Measurements from ENCODE around the gene IL10RA.
"Not testable (repeated sequence)": the region's sequence is repeated elsewhere in the genome, so short reads cannot be mapped to it uniquely, and the experiment has no call there.

Gene IL10RA

DNA sequence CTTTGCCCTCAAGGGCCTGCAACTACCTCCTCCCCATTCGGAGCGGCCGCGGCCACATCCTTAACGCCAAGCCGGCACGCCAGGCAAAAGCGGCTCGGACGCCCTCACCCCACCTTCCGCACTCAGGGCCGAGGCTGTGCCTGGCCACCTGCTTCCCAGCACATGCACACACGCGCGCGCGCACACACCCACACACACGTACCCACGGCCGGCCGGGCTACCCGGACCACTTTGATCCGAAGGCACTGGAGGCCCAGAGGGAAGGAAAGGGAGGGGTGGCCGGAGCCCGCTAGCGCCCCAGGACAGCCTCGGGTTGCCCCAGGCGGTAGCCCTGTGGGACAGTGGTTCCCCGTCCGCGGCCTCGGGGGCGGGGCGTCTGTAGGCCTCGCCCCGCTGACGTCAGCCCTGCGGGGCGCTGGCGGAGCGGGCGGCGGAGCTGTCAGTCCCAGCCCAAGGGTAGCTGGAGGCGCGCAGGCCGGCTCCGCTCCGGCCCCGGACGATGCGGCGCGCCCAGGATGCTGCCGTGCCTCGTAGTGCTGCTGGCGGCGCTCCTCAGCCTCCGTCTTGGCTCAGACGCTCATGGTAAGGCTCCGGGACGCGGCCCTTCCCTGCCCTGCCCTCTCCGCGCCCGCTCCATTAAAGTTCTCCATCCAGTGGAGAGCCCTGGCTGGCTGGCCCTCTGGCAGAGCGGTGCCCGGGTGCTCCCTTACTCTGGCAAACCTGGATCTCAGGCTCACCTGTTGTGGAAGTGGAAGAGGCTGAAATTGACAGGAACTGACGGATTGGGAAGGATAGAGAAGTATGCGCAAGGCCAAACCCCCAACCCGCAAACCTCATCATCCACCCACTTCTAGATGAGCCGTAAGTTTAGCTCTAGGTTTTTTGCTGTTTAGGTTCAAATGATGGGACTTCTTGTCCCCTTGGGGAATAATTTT lies at the start of gene IL10RA:
Gene IL10RA, plus strand, starts transcription at position 442 of the 935 bp plus-strand sequence. Its CDS starts 74 bp downstream, at position 516.
- DNase-seq, result peak; percentile 92

DNA sequence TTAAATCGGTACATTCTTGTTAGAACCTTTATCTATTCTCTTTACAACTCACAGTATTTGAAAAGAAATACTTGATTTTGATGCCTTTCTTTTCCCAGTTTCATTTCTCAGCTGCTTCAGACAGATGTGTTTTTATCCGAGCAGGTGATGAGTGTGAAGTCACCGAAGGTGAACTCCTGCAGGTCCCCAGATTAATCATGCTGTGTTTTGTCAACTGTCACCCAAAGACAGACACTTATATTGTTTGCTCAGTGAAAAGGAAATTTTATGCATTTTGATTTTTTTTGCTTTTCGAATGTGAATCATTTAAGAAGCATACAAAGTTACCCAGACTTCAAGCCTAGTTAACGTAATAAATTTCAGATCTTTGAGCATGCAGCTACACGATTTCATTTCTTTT lies 49.2 kb upstream of the IL10RA start:
- DNase-seq, result no peak

DNA sequence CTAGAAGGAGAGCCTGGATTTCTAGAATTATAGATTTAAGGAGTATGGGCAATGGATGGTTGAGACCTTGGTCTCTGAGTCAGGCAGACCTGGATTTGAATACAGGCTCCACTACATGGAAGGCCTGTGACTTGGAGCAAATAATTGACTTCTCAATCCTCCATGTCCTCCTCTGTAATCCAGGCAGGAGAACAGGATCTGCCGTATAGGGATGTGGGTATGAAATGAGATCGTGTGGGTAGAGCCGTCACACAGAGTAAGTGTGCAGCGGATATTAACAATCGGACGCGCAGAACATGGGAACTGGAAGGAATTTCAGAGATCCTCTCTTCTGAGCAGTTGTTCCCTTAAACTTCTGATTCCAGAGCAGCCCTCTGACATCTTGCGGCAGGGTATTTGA lies 45.5 kb upstream of the IL10RA start:
- no peak for DNase-seq

DNA sequence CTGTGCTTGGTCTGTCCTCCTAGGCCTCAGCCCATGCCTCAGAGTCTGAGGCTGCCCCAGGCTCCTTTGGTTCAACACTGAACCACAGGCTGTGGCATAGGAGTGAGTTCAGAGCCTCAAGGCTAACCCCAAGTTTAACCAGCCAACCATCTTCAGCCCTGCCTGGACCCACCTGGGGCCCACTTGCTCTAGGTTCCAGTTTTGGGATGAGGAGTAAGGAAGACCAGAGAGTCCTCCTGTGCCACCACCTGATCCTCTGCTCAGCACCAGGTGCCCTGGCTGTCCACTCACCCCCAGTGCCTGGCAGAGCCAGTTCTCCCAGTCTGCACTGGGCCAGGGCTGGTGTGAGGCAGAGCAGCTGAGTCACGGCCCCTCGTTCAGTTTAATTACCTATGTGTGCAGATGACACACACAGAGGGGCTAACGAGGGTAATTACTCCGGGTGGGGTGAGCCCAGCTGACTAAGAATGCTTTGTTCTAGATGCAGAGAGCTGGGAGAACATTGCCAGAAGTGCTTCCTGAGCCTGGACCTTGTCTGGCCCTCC lies 45.0 kb upstream of the IL10RA start:
- no peak for DNase-seq

DNA sequence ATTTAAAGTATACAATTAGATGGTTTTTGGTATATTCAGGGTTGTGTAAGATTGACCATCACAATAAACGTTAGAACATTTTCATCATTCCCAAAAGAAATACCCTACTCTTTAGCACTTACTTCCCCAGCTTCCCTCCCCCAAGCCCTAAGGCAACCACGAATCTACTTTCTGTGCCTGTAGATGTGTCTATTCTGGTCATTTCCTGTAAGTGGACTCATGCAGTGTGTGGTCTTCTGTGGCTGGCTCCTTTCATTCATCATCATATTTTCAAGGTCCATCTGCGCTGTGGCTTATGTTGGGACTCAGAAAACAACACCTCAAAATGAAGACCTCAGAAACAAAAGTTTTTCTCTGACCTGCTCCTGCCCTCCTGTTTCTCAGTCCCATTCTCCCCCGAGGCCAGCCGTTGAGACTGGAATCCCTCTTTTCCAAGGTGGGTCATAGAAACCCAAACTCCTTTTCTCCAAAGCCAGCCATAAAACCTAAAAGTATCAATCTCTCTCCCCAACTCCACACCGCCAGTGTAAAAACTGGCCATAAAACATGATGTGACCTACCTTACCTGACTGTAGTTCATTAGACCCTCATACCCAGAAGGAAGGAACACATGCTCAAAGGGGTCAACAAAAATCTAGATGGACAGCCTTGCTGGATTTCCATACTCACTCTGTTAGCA lies 44.1 kb upstream of the IL10RA start:
- no peak for DNase-seq

DNA sequence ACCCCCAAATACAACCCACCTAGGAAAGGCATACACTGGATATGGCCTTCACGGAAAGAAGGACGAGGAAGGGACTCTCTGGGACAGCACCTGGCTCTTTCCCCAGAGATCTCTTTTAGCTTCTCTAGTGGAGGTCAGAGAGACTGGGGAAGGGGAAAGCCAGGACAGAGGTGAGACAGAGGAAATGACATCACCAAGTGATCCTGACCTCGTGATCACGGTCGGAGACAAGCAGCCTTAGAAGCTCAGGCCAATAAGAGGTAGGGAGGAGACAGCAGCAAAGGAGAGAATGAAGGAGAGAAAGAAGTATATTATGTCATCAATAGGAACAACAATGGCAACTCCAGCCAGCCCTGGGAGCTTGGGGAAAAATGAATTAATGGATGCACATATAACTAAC lies 41.6 kb upstream of the IL10RA start:
- no peak for DNase-seq

DNA sequence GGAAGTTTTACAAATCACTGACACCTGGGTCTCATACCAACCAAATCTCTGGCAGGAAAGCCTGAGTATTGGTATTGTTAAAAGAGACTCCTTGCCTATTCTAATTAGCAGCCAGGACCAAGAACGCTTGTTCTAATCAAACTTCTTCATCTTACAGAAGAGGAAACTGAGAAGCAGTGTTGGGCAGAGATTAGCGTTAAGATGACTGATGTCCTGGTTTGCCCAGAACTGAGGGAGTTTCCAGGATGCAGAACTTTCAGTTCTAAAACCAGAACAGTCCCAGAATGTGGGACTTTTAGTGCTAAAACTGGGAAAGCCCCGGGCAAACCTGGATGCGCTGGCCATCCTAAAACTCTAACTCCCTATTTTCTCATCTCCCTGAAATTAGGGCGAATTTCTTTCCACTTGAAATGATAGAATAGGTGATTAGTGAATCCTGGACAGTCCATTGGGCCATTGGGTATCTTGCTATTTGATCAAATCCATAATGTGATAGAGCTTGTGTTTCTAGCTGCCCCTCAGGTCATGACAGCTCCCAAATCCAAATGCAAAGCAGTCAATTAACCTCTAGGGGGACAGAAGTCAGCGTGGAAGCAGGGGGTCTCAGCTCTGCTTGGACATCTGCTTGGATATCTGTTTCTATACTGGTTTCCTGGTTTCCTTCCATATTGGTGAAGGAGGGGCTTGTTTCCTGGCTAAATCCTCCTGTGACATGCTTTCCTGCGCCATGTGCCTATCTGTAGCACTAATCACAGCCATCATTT lies 41.0 kb upstream of the IL10RA start:
- no peak for DNase-seq

DNA sequence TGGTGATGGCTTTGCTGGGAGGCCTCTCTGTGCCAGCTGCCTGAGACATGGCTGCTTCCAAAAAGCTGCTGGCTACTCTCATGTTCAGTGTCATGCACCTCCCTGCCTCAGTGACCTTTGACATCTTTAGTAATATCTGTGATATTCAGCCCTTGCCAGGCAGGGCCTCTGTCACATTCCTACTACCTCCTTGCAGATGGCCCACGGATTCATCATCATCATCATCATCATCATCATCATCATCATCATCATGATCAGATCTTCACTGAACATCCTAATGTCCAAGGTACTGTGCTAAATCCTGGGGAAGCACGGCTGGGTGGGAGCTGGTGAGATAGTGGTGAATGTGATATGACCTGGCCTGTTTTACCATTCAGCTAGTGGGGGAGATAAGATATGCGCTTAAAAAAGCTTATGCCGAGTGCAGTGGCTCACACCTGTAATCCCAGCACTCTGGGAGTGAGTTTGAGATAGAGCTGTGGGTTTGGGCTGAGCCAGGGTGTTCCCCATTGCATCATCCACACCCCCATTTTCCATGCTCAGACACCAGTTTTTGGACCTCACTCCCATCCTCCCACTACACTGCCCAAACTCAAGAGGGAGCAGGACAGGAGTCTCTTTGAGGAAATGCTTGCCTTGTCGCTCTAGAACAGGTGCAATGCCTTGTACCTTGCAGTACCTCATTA lies 39.9 kb upstream of the IL10RA start:
- no peak for DNase-seq

DNA sequence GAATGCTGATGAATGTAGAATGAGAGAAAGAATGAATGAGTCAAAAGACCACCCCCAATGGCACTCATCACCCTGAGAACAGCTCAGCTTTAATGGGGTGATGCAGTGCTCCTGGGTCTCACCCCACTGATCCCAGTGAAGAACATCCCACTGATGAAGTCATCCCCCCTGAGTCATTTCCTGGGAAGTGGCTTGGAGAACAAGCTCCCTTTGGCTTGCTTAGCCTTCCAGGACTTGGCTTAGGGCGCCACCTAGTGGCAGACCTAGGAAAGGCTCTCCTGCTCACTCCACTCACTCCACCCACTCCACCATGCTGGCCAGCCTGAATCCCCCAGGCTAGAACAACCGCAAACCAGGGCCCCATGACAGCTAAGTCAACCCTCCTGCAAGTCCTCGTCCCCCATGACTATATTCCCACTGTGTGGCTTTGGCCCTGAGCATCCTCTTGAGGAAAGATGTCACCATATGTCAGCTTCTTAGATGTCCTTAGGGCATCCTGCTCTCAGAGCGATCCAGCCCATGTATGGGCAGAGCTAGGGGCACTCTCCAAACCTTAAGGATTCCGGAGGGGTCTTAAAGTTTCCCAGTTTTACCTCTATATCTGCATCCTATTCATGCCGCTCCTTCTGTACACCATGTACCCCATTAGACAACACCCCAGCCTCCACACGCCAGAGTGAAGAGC lies 39.2 kb upstream of the IL10RA start:
- DNase-seq, result peak; percentile 96

DNA sequence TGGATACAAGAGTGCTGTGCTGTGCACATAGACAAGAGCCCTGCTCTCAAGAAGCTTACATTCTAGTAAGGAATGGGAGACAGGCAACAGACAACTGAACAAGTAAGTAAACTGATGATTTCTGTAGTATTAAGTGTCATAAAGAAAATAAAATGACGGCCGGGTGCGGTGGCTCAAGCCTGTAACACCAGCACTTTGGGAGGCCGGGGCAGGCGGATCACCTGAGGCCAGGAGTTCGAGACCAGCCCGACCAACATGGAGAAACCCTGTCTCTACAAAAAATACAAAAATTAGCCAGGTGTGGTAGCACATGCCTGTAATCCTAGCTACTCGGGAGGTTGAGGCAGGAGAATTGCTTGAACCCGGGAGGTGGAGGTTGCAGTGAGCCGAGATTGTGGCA lies 38.4 kb upstream of the IL10RA start:
- not testable (repeated sequence) for DNase-seq

DNA sequence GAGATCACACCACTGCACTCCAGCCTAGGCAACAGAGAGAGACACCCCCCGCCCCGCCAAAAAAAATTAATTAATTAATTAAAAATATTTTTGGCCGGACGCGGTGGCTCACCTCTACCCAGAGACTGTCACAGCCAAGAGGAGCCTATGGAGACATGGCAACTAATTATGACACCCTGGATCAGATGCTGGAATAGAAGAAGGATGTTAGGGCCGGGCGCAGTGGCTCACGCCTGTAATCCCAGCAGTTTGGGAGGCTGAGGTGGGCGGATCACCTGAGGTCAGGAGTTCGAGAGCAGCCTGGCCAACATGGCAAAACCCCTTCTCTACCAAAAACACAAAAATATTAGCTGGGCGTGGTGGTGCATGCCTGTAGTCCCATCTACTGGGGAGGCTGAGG lies 37.7 kb upstream of the IL10RA start:
- DNase-seq, result not testable (repeated sequence)

DNA sequence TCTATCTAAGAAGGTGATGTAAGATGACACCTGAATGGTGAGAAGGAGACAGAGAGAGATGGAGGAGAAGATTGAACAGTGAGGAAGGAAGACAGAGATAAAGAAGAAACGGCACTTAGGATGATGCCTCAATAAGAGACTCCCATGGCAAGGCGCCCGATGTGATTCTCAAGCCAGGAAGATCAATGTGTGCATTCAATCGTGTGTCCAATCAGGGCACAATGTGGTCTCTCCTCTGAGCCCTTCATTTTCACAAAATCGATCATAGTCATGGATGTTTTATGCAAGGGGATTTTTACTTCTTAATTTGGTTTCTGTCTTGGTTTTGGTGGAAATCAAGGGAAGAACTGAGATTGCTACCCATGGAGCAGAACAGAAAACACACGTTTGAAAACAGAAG lies 37.1 kb upstream of the IL10RA start:
- peak; percentile 58 for DNase-seq

DNA sequence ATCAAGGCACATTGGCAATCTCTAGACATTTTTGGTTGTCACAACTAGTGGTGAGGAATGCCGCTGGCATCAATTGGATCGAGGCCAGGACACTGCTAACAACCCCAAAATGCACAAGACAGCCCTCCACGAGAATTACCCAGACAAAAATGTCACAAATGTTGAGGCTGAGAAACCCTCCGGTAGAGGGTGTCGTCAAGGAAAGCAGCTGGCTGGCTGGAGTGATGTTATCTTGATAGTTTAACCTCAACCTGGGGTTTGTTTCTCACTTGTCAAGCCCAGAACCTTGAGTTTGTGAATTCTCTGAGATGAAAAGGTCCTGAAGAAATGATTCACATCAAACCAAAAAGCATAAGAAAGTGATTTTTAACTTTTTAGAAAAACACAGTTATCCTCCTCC lies 35.9 kb upstream of the IL10RA start:
- no peak for DNase-seq

DNA sequence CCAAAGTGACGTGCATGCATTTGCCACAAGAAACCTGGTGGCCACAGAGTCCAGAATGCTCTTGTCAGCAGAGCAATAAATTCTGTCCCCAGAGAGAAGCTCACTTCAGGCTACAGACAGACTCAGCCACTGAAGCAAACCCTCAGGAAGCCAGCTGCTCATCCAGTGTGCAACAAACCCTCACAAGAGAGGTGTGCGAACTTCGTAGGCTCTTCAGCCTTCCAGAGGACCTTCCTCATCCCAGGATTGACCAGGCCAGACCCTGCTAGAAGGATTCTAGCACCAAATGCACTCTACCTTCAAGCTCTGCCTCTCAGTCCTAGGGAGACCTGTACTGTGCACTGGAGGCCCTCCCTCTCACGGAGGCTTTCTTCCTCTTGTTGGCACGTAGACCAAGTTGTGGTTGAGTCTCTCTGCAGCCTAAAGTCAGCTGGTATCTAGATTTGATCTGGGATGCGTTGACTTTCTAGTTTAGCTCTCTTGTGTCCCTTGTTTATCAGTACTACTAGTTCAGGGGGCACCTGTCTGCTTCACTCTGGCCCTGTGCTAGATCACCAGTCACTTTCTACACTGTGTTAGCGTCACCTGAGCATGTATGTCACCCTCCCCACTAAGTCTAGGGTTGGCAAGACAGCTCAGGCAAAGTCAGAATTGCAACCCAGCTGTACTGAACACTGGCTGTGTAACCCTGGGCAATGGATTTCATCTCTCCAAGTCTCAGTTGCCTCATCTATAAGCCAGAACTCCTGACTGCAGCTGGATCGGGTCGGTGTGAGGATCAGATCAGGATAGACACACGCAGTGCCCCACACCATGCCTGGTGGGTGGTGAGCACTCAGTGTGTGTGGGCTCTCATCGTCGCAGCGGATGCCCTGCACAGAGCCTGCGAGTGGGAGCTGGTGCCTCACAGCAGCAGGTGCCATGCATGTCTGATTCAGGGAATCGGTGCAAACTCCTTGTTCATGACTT lies 34.9 kb upstream of the IL10RA start:
- no peak for DNase-seq

DNA sequence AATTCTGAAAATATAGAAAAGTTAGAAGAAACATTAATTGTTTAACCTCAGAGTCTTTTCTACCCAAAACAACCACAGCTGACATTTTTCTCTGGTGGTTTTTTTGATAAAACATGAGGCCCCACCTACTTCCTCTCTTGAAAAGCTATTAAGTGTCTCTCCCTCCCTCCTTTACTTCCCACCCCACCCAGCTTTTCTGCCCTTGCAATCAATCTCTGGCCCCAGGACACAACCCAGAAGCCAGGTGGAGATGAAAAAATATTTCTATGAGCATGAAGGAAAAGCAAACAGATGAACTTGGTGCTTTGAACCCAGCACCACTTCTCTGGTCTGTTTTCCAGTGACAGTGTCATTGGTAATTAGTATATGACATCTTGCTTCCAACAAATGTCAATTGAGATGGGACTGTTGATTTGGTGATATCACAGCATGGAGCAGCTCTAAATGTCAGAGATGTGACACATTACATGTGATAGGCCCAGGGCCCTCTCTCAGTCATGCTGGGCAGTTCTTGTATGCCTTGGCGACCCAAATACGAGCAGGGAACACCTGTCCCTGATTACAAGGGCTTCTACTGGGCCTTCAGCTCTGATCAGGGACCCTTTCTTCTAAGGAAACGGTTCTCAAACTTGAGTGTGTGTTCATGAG lies 33.0 kb upstream of the IL10RA start:
- no peak for DNase-seq

DNA sequence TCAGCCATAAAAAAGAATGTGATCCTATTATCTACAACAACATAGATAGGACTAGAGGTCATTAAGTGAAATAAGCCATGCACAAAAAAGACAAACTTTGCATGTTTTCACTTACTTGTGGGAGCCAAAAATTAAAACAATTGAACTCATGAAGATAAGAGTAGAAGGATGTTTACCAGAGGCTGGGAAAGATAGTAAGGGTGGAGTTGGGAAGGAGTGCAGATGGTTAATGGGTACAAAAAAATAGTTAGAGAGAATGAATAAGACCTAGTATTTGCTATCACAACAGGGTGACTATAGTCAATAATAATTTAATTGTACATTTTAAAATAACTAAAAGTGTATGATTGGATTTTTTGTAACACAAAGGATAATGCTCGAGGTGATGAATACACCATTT lies 27.2 kb upstream of the IL10RA start:
- DNase-seq, result no peak

DNA sequence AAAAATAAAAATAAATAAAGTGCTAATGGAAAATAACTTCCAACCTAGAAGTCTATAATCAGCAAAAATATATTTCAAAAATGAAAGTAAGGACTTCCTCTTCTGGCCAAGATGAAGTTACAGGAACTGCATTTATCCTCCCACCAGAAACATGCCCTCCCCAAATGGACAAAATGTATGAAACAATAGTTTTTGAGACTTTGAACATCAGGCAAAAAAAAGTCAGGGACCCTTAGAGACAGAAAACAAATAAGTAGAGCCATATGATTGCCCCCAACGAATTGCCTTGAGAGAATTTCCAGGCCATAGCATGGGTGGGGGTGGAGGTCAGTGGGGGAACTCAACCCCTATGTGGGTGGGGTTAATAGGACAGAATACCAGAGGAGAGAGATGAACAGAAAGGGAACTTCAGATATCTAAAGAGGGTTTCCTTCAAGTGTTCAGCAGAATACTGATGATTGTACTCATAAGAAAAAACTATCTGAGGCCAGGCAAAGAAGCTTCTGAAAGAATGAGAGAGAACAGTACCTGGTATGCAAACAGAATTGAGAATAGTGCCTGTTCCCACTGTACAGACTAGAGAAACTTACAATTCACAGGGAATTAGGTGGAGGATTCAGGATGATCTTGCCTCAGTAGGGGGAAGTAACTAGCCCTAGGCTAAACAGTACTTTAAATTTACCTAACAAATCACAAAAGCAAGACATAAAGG lies 26.6 kb upstream of the IL10RA start:
- no peak for DNase-seq

DNA sequence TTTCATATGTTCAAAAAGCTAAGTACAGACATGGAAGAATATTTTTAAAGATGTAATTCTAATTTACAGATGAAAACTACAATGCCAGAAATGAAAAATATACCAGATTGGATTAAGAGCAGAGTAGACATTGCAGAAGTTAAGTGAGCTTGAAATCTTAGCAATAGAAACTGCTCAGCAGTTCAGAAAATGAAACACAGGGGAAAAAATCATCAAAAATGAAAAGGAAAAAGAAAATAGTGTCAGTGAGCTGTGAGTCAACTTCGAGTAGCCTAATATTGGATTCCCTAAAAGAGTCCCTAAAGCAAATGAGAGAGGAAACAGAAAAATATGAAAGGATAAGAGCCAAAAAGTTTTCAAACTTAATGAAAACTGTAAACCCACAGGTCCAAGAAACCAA lies 25.8 kb upstream of the IL10RA start:
- no peak for DNase-seq

DNA sequence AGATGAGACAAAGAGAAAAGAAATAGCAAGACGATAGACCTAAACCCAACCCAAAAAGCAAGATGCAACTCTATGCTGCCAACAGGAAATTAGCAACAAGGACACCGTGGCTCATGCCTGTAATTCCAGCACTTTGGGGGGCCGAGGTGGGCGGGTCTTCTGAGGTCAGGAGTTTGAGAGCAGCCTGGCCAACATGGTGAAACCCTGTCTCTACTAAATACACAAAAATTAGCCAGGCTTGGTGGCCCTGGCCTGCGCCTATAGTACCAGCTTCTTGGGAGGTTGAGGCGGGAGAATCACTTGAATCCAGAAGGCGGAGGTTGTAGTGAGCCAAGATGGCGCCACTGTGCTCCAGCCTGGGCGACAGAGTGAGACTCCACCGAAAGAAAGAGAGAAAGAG lies 24.3 kb upstream of the IL10RA start:
- no peak for DNase-seq

Data from eye (tissue), 1 donor.